IMR-90 (cell line): ENCODE results near the gene CLDN18.

Source experiments
- BHLHE40 ChIP-seq: fragments of 150-350 bp; IDR thresholded peaks from 2 replicates; pipeline ENCODE4 v1.6.1; 2016; ENCODE audit warnings: mild to moderate bottlenecking, low read depth, low read length
- CEBPB ChIP-seq: IDR thresholded peaks from 2 replicates; pipeline ENCODE4 v1.6.1; 2012; ENCODE audit warnings: low read depth, low read length, improper control_type of control experiment
- MXI1 ChIP-seq: IDR thresholded peaks from 2 replicates; pipeline ENCODE4 v1.6.1; 2012; ENCODE audit warnings: low read depth, mild to moderate bottlenecking, low read length, moderate library complexity, borderline replicate concordance
- NFE2L2 ChIP-seq: fragments of 150-350 bp; IDR thresholded peaks from 2 replicates; pipeline ENCODE4 v1.6.1; 2016; ENCODE audit warnings: low read depth, mild to moderate bottlenecking, low read length
- POLR2A ChIP-seq: IDR thresholded peaks from 2 replicates; pipeline ENCODE4 v1.6.1; 2012; ENCODE audit warnings: mild to moderate bottlenecking, low read depth, low read length
- RAD21 ChIP-seq: IDR thresholded peaks from 2 replicates; pipeline ENCODE4 v1.6.1; 2012; ENCODE audit warnings: low read length, improper control_type of control experiment
- RCOR1 ChIP-seq: IDR thresholded peaks from 2 replicates; pipeline ENCODE4 v1.6.1; 2012; ENCODE audit warnings: mild to moderate bottlenecking, low read length, improper control_type of control experiment; ENCODE audit not compliant: insufficient replicate concordance
- RFX5 ChIP-seq: IDR thresholded peaks from 2 replicates; pipeline ENCODE4 v1.8.0; 2012; ENCODE audit warnings: low read depth, mild to moderate bottlenecking, low read length, moderate library complexity
- SMC3 ChIP-seq: fragments of 150-350 bp; IDR thresholded peaks from 2 replicates; pipeline ENCODE4 v1.6.1; 2016; ENCODE audit warnings: low read depth, mild to moderate bottlenecking, antibody characterized with exemption, low read length, moderate library complexity
- TF ChIP-seq, protein P1 (sequence below): conservative IDR thresholded peaks from 2 replicates; pipeline ENCODE4 v1.5.1; 2012; ENCODE audit warnings: mild to moderate bottlenecking, low read depth, low read length, improper control_type of control experiment
- TF ChIP-seq, protein P2 (sequence below): fragments of 150-350 bp; IDR thresholded peaks from 2 replicates; pipeline ENCODE4 v1.6.1; 2017; ENCODE audit warnings: mild to moderate bottlenecking, antibody characterized with exemption, low read length, low read depth

DNA sequence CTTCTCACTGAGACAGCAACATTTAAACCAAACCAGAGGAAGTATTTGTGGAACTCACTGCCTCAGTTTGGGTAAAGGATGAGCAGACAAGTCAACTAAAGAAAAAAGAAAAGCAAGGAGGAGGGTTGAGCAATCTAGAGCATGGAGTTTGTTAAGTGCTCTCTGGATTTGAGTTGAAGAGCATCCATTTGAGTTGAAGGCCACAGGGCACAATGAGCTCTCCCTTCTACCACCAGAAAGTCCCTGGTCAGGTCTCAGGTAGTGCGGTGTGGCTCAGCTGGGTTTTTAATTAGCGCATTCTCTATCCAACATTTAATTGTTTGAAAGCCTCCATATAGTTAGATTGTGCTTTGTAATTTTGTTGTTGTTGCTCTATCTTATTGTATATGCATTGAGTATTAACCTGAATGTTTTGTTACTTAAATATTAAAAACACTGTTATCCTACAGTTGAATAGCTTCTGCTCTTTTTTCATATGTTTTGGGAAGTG lies 23.3 kb downstream of the CLDN18 start:
- no peak for TF ChIP-seq CEBPB
- TF ChIP-seq, protein P1, sequence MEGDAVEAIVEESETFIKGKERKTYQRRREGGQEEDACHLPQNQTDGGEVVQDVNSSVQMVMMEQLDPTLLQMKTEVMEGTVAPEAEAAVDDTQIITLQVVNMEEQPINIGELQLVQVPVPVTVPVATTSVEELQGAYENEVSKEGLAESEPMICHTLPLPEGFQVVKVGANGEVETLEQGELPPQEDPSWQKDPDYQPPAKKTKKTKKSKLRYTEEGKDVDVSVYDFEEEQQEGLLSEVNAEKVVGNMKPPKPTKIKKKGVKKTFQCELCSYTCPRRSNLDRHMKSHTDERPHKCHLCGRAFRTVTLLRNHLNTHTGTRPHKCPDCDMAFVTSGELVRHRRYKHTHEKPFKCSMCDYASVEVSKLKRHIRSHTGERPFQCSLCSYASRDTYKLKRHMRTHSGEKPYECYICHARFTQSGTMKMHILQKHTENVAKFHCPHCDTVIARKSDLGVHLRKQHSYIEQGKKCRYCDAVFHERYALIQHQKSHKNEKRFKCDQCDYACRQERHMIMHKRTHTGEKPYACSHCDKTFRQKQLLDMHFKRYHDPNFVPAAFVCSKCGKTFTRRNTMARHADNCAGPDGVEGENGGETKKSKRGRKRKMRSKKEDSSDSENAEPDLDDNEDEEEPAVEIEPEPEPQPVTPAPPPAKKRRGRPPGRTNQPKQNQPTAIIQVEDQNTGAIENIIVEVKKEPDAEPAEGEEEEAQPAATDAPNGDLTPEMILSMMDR: no peak
- TF ChIP-seq POLR2A: no peak
- TF ChIP-seq RFX5: no peak
- TF ChIP-seq RAD21: no peak
- TF ChIP-seq, protein P2, sequence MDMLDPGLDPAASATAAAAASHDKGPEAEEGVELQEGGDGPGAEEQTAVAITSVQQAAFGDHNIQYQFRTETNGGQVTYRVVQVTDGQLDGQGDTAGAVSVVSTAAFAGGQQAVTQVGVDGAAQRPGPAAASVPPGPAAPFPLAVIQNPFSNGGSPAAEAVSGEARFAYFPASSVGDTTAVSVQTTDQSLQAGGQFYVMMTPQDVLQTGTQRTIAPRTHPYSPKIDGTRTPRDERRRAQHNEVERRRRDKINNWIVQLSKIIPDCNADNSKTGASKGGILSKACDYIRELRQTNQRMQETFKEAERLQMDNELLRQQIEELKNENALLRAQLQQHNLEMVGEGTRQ: no peak
- TF ChIP-seq NFE2L2: no peak
- no peak for TF ChIP-seq BHLHE40
- no peak for TF ChIP-seq RCOR1
- no peak for TF ChIP-seq SMC3
- TF ChIP-seq MXI1: no peak
